RPMI8226 (cell line): ENCODE results near the gene IGF2.

Experiments
- DNase-seq: peaks from one replicate; pipeline ENCODE4 v3.0.0-alpha.2; 2015

The IGF2 gene

GRCh38 chr11:2090172-2091111 lies 48.7 kb downstream of the IGF2 start:
- no peak for DNase-seq

- peak; percentile 63 for DNase-seq
Measured at GRCh38 chr11:2089536-2090165, 49.5 kb downstream of the IGF2 start.

DNA sequence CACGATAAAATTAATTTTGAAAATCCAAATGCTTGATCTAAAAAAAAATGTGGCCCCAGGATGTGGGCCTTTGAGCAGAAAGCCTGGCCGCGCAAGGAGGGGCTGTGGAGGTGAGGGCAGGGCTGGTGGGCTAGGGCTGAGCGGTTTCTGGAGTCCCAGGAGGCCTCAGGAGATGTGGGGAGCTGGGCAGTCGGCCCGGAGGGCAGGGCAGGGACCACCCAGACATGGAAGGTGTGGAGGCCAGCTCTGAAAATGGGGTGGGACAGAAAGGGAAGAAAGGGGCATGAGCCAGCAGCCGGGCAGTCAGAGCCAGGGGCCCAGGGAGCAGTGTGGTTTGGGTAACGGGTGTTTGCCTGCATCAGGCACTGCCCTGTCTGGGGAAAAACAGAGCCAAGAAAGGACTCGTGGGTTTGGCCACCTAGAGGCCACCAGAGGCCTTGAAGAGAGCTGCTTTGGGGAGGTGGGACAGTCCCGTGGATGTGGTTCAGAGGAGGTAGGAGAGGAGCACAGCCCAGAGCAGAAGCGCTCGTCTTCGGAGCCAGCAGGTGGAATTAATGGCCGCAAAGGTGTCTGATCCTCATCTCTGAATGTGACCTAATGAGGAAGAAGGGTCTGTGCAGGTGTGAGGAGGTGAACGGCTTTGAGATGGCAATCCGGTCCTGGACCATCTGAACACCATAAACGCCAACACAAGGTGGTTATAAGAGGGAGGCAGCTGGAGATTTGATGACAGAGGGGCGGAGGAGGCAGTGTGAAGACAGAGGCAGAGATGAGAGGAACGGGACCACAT lies 50.2 kb downstream of the IGF2 start:
- DNase-seq, result no peak

DNA sequence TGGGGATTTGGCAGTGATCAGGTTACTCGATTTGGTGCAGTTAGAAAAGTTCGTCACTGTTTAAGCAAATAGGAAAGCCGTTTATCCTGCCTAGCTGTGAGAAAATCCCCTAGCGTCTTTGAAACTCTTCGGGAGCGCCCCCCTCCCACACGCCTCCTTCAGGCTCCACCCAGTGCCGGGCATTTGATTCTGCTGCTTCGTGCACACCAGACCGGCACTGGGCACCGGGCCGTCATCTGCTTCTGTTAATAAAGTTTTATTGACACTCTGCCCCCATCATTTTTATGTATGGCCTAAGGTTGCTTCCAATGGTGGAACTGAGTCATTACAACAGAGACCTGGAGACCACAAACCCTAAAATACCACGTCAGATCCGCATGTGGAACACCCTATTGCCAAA lies 50.9 kb downstream of the IGF2 start:
- no peak for DNase-seq

DNA sequence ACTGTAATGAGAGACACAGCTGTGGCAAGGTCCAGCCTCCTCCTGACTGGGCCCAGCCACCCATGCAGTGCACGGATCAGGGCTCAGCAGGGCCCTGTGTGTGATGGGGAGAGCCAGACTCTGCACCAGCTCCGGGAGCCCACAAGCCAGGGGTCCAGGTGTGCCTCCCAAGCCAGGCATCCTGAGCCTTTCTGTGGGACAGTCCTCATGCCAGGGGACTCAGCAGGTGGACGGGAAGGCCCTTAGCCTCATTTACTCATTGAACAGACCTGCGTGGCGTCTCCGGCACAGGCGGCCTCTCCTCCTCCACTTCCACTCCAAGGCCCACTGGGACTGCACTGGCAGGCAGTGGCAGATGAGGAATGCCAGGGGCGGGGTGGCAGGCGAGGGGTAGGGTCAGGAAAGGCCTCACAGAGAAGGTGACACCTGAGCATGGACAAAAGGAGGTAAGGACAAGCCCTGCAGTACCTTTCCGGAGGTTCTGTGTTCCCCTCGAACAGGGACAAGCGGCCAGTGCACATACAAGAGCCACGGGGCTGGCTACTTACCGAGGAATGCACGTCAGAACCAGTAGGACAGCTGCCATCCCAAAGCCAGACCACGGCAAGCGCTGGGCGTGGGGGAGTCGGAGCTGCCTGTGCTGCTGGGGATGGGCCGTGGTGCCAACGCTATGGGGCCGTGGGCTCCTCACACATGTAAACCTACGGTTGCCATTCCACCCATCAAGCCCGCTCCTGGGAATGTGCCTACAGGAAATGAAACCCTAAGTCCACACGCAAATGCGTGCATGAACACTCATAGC lies 52.7 kb downstream of the IGF2 start:
- DNase-seq, result no peak

DNA sequence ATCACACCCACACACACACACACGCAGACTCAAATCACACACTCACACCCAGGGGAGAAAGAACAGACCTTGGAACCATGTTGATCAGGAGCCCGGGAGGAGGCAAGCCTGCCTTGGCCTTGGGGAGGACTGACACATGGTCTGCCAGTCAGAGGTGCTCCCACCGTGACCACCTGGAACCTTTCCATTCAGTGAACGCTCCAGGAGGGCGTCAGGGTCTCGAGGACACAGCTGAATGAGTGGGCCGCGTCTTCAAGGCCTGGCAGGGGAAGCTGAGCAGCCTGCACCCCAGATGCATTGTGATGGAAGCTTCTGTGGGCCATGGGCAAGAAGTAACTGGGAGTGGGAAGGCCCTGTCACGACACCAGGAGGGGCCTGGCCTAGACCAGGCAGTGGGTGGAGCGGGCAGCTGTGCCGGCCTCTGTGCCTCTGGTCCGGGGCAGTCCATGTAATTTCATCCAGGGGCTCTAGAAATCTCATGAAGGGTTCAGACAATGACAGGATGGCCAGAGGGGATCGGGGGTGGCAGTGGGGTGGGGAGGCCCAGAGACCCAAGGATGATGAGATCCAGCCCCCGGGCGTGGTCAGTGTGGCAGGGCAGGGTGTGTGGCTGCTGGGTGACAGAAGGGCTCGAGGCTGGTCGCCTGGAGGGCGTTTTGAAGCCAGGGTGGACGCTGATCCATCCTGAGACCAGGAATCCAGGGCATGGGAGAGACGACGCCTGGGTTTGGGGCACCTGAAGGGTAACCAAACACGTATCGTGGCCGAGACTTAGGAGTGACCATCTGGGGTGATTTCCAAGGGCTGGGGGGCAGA lies 53.7 kb downstream of the IGF2 start:
- DNase-seq, result no peak

DNA sequence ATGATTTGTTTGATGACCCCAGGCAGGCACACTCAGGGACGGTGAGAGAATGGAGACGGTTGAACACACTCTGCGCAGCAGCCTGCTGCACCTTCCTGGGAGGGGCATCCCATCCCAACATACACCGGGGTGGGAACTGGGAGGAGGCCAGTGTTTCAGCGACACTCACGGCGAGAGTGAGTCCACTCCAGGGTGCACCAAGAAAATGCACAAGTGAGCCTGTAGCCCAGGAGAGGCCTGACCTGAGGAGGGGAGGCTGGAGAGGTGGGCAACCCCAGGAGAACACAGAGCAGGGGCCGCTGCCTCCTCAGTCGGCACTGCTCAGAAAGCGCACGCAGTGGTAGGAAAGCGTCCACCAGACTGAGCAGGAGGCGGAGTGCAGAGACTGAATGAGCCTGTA lies 54.5 kb downstream of the IGF2 start:
- DNase-seq, result no peak
